Astrocyte of the spinal cord (primary cell): ENCODE measurements around the gene CNTN5.

Source experiments
- DNase-seq: peaks from one replicate; pipeline ENCODE4 v3.0.0; 2011; ENCODE audit warnings: low read depth, low spot score
- H3K4me3 ChIP-seq: 2 replicates; pipeline ENCODE4 v1.5.1; 2011; ENCODE audit warnings: low read depth, mild to moderate bottlenecking, low read length, moderate library complexity
- in situ Hi-C: cut with HindIII; loops from 2 replicates; pipeline ENCODE4 v1.10.0; 2017; ENCODE audit warnings: low sequenced_read_pairs
- TF ChIP-seq, protein P1 (sequence below): IDR thresholded peaks from 2 replicates; pipeline ENCODE4 v1.5.1; 2012; ENCODE audit warnings: low read depth, mild to moderate bottlenecking, low read length, inconsistent platforms

CNTN5 gene

DNA sequence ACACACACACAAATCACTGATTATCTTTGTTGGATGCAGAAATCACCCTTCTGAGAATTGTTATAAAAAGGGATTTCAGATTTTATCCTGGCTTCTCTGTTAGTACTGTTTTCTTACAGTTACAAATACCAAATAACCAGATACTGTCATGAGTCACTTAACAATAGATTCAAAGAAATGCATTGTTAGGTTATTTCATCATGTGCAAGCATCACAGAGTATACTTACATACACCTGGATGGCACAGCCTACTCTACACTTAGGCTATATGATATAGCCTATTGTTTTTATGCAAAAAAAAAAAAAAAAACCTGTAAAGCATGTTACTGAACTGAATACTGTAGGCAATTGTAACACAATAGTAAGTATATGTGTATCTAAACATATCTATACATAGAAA, 1347.1 kb downstream of the CNTN5 start:
- no peak overlapping the region for H3K4me3 ChIP-seq
- TF ChIP-seq, protein P1, sequence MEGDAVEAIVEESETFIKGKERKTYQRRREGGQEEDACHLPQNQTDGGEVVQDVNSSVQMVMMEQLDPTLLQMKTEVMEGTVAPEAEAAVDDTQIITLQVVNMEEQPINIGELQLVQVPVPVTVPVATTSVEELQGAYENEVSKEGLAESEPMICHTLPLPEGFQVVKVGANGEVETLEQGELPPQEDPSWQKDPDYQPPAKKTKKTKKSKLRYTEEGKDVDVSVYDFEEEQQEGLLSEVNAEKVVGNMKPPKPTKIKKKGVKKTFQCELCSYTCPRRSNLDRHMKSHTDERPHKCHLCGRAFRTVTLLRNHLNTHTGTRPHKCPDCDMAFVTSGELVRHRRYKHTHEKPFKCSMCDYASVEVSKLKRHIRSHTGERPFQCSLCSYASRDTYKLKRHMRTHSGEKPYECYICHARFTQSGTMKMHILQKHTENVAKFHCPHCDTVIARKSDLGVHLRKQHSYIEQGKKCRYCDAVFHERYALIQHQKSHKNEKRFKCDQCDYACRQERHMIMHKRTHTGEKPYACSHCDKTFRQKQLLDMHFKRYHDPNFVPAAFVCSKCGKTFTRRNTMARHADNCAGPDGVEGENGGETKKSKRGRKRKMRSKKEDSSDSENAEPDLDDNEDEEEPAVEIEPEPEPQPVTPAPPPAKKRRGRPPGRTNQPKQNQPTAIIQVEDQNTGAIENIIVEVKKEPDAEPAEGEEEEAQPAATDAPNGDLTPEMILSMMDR: no peak
- in situ Hi-C loops: no loop called here
- no peak for DNase-seq

DNA sequence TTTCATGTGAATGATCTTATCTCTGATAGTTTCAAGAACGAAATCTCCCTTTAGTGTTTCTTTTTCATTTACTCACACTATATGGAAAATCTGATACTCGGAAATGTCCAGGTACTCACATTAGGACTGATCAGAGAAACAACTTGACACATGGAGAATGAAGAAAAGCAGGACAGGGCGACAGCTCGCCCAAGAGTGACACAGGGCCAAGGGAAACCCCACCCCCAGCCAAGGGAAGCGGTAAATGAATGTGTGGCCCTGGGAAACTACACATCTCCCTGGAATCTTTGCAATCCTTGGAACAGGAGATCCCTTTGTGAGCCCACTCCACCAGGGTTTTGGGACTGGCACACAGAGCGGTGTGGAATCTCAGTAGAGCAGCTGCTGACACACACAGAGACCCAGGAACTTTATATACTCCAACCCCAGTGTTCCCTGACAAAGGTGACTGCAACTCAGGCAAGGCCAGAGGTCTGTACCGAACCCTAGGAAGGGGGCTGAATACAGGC, 1362.7 kb downstream of the CNTN5 start:
- no peak for DNase-seq
- in situ Hi-C loops: no loop called here
- TF ChIP-seq, protein P1: no peak
- no peak overlapping the region for H3K4me3 ChIP-seq

DNA sequence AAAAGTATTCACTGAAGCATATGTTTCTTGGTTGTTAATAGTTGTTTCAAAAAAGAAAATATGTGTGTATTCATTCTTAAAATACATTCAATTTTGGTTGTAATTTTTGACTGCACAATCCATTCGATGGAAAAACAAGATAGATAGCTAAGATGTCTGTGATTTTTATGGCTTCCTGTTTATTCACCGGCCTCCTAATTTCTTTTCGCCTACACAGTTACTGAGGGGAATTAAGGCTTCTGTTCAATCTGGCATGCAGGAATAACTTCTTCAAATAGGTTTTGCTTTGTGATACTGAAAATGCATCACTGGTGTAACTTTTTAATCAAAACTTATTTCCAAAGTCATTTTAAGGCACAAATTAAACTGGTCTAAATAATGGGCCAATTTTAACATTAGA, 1375.5 kb downstream of the CNTN5 start:
- TF ChIP-seq, protein P1: no peak
- in situ Hi-C loops: no loop called here
- no peak overlapping the region for H3K4me3 ChIP-seq
- DNase-seq: no peak

DNA sequence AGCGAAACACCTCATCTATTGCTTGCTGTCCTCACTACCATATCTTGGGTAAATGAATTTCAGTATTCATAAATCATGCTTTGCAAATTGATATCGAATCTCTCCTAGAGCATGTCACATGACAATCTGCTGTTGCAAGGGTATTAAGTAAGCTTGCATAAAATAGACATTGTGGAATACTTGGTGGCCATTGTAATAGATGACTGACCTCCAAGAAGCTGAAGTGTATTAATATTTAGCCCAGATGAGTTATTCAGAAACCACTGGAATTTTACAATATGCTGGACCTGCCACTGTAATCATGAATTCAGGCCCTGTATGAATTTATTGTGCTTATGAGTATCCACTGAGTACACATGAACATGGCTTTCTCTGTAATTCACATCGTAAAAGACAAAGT, 1376.7 kb downstream of the CNTN5 start:
- no peak for DNase-seq
- in situ Hi-C loops: no loop called here
- TF ChIP-seq, protein P1: no peak
- H3K4me3 ChIP-seq: no peak overlapping the region

DNA sequence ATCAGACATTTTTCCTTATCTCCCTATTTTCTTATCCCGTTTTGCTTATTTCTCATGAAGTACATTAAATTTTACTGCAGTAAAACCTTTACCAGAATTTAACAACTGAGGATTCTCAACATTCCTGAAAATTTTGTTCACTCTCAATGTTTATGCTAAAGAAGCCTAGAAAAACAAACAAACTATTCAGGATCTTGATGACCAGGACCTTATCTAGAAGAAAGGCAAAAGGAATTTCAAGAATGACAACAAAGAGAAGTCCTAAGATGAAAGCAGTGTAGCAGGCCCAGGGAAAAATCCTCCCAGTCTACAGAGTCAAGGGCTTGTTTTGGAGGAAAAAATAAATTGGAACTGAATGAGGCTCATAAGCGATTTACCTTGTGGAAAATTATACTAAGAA, 1383.1 kb downstream of the CNTN5 start:
- TF ChIP-seq, protein P1: no peak
- H3K4me3 ChIP-seq: no peak overlapping the region
- DNase-seq: peak; percentile 60
- in situ Hi-C loops: no loop called here

DNA sequence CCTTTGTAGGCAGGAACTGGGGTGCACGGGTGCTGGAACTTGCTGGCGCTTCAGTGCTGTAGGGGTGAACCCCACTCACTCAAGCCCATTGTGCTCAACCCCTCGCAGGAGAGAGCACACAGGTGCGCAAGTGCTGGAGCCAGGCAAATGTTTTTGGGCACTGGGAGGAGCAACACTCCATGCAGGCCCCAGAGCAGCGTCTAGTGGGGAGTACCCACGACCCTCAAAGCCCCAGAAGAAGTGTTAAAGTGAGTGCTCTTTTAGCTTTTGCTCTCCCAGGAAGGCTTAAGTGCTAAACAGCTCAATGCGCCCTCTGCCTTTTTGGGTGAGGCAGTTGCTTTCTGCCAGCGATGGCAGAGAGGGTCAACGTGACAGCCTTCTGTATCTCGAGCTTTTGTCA, 1384.2 kb downstream of the CNTN5 start:
- DNase-seq: no peak
- TF ChIP-seq, protein P1: no peak

More for the DNA sequence above, 1384.2 kb downstream of the CNTN5 start:
- in situ Hi-C loops: no loop called here
- H3K4me3 ChIP-seq: no peak overlapping the region
